Motor neuron (in vitro differentiated cells): Measurements from ENCODE around the gene HSF4. TPM values are rescaled to one million over a fixed set of nuclear protein-coding genes. Genes with fewer than 3 reads are reported as not detected.

Experiments
- ATAC-seq, 8 experiments: fragments of 200-7000 bp; cut with Tn5 transposase; replicated peaks in 6 of 8; 2 replicates each; pipeline ENCODE4 v1.8.0; 2021; ENCODE audit warnings: mild to moderate bottlenecking in 8 of 8, moderate library complexity in 8 of 8
- H3K27ac ChIP-seq, 2 donors: fragments of 250-450 bp; sonication (Bioruptor Pico); 2 replicates each; pipeline ENCODE4 v1.9.0; 2021; ENCODE audit warnings: antibody characterized with exemption in 2 of 2, mild to moderate bottlenecking in 2 of 2, moderate library complexity in 1 of 2
- H3K4me1 ChIP-seq, 2 donors: fragments of 250-450 bp; sonication (Bioruptor Pico); replicated peaks in 1 of 2; 2 replicates each; pipeline ENCODE4 v1.6.1; 2021; ENCODE audit warnings: antibody characterized with exemption in 2 of 2, mild to moderate bottlenecking in 2 of 2, moderate library complexity in 1 of 2
- H3K4me3 ChIP-seq, 5 donors: fragments of 250-450 bp; sonication (Bioruptor Pico); 2 replicates each; pipeline ENCODE4 v1.9.0; 2021; ENCODE audit warnings: antibody characterized with exemption in 5 of 5, mild to moderate bottlenecking in 5 of 5, moderate library complexity in 4 of 5
- WGBS, 10 experiments: fragments of 450-650 bp; shearing (Covaris generic); methylation state at CpG; one replicate each; pipeline ENCODE4 v1.0.0; 2022; 5-methylcytosine and 5-hydroxymethylcytosine counted together
- in situ Hi-C, 9 experiments: fragments of 400-800 bp; cut with MboI; loops; one replicate each; pipeline ENCODE4 v1.15.0; 2021; ENCODE audit warnings: low sequenced_read_pairs in 9 of 9, low pct_unique_long_range_greater_than_20kb in 2 of 9; ENCODE audit not compliant: unreplicated experiment in 9 of 9
- total RNA-seq, 8 experiments: library from RNA; unstranded; fragments of 300-600 nt; gene quantifications; 2 replicates each; pipeline versions ENCODE4 v1.2.3 to v1.2.4, GENCODE V29; 2022

HSF4 gene
- total RNA-seq, 8 experiments from 2014 or later: 4.6 to 33.1 (median 18.4) TPM

DNA sequence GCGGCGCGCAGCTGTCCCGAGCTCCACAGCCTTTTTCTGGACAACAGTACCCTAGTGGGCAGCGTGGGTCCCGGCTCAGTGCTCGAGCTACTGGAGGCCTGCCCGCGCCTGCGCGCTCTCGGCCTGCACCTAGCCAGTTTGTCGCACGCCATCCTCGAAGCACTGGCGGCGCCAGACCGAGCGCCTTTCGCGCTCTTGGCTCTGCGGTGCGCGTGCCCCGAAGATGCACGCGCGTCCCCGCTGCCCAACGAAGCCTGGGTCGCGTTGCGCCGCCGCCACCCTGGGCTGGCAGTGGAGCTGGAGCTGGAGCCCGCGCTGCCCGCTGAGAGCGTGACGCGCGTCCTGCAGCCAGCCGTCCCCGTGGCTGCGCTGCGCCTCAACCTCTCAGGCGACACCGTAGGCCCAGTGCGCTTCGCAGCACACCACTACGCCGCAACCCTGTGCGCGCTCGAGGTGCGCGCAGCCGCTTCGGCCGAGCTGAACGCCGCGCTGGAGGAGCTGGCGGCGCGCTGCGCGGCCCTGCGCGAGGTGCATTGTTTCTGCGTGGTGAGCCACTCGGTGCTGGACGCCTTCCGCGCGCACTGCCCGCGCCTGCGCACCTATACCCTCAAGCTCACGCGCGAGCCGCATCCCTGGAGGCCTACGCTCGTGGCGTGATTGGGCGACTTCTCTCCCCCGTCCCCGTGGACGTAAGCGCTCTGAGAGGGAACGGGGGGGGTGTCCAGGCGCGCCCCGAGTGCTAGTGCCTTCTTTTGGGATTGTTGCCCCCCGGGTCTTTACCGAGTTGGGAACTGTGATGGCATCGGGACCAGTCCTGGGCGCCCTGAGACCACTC, 1.2 kb upstream of the HSF4 start:
- ATAC-seq: peak in 5 of 8 experiments; percentile 76 to 83 (median 78)
- H3K4me3 ChIP-seq: peak overlapping the region; percentile 35 to 47 (median 37)
- WGBS, 10 experiments: 0 to 20% (median 3%) methylated on average over 1 to 24 of the region's 99 CpGs; no CpG with 5 or more reads in 5 of the 10 experiments
- peak overlapping the region; percentile 81 to 88 for H3K27ac ChIP-seq
- in situ Hi-C loops: loop anchor here in 8 of 9 experiments (25.0 kb wide), 2 partner anchors 176 to 201 kb away; partner anchors contain the start of genes CES3 (in 7 of the 8) and CES4A (in 1 of the 8)
- peaks cover 5 to 27% of the 10 kb centered on the region in 2 donors for H3K4me1 ChIP-seq

DNA sequence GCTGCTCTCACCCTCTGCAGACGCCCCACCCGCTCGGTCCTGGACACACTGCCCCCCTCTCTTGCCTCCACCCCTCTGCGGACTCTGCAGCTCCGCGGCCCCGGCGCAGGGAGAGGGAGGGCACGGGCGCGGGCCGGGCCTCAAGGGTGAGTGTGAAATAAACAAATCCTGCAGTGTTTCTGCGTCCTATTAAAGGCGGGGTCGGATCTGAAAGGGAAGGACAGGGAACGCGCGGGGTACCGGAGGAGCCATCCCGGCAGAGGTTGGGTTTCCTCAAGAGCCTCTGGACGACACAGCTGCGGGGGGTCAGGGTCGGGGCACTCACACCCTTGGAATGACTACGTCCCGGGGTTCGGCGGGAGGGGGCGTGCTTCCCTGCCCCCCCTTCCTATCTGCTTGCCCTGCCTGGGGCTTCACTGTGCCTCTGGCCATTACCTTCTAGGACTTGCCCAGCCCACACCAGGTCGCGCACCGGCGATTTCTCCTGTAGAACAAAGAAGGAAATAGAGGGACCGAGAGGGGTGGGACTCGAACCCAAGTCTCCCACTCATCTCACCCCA, 466 bp upstream of the HSF4 start:
- peak in 7 of 8 experiments; percentile 0 to 62 (median 57) for ATAC-seq

DNA sequence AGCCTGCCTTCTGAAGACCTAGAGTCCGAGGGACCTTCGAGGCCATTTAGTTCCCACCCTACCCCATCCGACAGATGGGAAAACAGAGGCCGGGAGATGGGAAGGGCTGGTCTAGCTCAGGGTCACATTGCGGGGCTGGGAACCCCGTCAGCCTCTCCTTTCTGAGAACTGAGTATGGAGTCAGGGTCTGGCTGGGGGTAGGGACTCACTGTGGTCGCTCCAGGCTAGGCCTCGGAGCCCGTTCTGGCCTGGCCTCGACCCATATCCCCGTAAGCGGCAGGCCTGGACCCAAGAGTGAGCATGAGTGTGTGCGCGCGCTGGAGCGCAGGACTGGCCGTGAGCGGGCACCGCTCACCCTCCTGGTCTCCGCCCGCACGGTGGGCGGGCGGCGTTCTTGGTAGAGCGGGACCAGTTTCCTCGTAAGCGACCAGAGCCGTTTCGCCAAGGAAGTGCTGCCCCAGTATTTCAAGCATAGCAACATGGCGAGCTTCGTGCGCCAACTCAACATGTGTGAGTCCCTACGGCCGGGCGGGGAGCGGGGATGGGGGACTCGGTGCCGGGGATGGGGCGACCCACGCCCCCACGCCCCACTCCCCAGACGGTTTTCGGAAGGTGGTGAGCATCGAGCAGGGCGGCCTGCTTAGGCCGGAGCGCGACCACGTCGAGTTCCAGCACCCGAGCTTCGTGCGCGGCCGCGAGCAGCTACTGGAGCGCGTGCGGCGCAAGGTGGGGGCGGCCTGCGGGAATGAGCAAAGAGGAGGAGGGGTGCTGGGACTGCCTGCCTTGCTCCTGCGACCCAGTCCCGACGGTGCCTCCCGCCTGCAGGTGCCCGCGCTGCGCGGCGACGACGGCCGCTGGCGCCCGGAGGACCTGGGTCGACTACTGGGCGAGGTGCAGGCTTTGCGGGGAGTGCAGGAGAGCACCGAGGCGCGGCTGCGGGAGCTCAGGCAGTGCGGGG, 855 bp downstream of the HSF4 start:
- H3K4me3 ChIP-seq: peak overlapping the region; percentile 35 to 47 (median 37)

More for the DNA sequence above, 466 bp upstream of the HSF4 start:
- WGBS, 10 experiments: 4% methylated on average over 4 of the region's 34 CpGs; no CpG with 5 or more reads in 9 of the 10 experiments
- in situ Hi-C loops: loop anchor here in 8 of 9 experiments (25.0 kb wide), 2 partner anchors 177 to 202 kb away; partner anchors contain the start of genes CES3 (in 7 of the 8) and CES4A (in 1 of the 8)
- Histone ChIP-seq H3K4me1 (peaks cover 7 to 28% of the 10 kb centered on the region in 2 donors), H3K4me3 (peak overlapping the region; percentile 35 to 47 (median 37)), H3K27ac (peak overlapping the region; percentile 81 to 88)

GRCh38 chr16:67166110-67166547, 1.6 kb downstream of the HSF4 start:
- Histone ChIP-seq H3K4me3 (no peak overlapping the region), H3K4me1 (peaks cover 24 to 32% of the 10 kb centered on the region in 2 donors)
- in situ Hi-C loops: loop anchor here in 8 of 9 experiments (25.0 kb wide), 2 partner anchors 179 to 204 kb away; partner anchors contain the start of genes CES3 (in 7 of the 8) and CES4A (in 1 of the 8)

More for the DNA sequence above, 855 bp downstream of the HSF4 start:
- no peak overlapping the region for H3K27ac ChIP-seq
- H3K4me1 ChIP-seq: peaks cover 19 to 29% of the 10 kb centered on the region in 2 donors
- in situ Hi-C loops: loop anchor here in 8 of 9 experiments (25.0 kb wide), 2 partner anchors 178 to 203 kb away; partner anchors contain the start of genes CES3 (in 7 of the 8) and CES4A (in 1 of the 8)
- no peak for ATAC-seq
- WGBS, 10 experiments: 18 to 60% (median 28%) methylated on average over 3 to 12 of the region's 85 CpGs; no CpG with 5 or more reads in 7 of the 10 experiments

DNA sequence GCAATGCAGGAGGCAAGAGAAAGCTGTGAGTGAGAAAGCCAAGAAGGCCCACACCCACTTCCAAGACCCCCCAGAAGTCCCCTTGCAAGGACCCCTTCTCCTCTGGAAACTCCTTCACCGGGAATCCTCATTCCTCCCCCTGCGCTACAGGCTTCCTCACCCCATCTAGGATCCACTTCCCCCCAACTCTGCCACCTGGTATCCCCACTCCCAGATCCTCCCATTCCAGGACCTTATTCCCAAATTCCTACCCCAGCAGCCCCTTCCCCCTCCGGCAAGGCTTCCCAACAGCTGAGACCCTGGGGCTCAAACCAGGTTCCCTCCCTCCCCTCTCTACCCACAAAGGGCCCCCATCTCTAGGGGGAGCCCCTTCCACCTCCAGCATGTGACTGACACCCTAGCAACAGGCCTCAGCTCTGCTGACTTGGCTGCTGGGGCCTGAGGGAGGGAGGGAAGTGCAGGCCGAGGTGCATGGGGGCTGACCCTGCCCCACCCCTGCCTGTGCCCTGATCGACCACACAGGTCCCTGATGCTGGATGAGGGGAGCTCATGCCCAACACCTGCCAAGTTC, 2.1 kb downstream of the HSF4 start:
- H3K27ac ChIP-seq: no peak overlapping the region
- WGBS, 10 experiments: 20 to 82% methylated on average over 1 to 2 of the region's 5 CpGs; no CpG with 5 or more reads in 8 of the 10 experiments
- peaks cover 26 to 36% of the 10 kb centered on the region in 2 donors for H3K4me1 ChIP-seq

More at GRCh38 chr16:67166110-67166547, 1.6 kb downstream of the HSF4 start:
- no peak for ATAC-seq
- H3K27ac ChIP-seq: no peak overlapping the region
- 30 to 34% methylated on average over 2 to 3 of the region's 18 CpGs; no CpG with 5 or more reads in 8 of the 10 experiments for WGBS, 10 experiments

GRCh38 chr16:67167588-67167987, 3.0 kb downstream of the HSF4 start:
- Histone ChIP-seq H3K4me3 (no peak overlapping the region), H3K27ac (no peak overlapping the region), H3K4me1 (peaks cover 26 to 34% of the 10 kb centered on the region in 2 donors)
- WGBS, 10 experiments: 60 to 83% methylated on average over 1 of the region's 7 CpGs; no CpG with 5 or more reads in 8 of the 10 experiments
- ATAC-seq: no peak
- in situ Hi-C loops: loop anchor here in 8 of 9 experiments (25.0 kb wide), 2 partner anchors 180 to 205 kb away; partner anchors contain the start of genes CES3 (in 7 of the 8) and CES4A (in 1 of the 8)

More for the DNA sequence above, 2.1 kb downstream of the HSF4 start:
- in situ Hi-C loops: loop anchor here in 8 of 9 experiments (25.0 kb wide), 2 partner anchors 179 to 204 kb away; partner anchors contain the start of genes CES3 (in 7 of the 8) and CES4A (in 1 of the 8)
- no peak overlapping the region for H3K4me3 ChIP-seq
- ATAC-seq: no peak

DNA sequence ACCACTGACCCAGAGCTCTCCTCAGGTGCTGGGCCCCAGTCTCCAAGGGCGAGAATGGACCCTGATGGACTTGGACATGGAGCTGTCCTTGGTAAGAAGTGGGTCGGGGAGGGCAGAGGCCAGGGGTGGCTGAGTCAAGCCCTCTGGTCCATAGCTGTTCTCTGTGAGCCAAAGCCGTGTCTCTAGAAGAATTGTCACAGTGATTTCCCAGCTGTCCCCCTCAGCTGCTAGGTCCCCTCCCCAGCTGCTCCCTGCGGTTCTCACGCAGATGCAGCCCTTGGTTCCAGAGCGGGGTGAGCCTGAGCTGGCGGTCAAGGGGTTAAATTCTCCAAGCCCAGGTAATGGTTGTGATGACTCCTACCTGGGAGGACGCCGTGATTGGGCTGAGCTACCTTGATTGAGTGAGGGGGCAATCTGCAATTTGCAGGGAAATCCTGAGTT, 4.5 kb downstream of the HSF4 start:
- no peak overlapping the region for H3K4me3 ChIP-seq
- ATAC-seq: no peak
- in situ Hi-C loops: loop anchor here in 8 of 9 experiments (25.0 kb wide), 2 partner anchors 182 to 207 kb away; partner anchors contain the start of genes CES3 (in 7 of the 8) and CES4A (in 1 of the 8)
- peak overlapping the region in 1 of 2 donors; percentile 81 for H3K27ac ChIP-seq
- 41 to 75% (median 51%) methylated on average over 2 to 4 of the region's 9 CpGs; no CpG with 5 or more reads in 7 of the 10 experiments for WGBS, 10 experiments
- peaks cover 32% of the 10 kb centered on the region in 2 donors for H3K4me1 ChIP-seq

GRCh38 chr16:67169642-67170167, 5.2 kb downstream of the HSF4 start:
- peak overlapping the region; percentile 70 to 81 for H3K27ac ChIP-seq
- peak; percentile 1 to 27 (median 14) for ATAC-seq

GRCh38 chr16:67170168-67170948, 5.8 kb downstream of the HSF4 start, which contains the start of gene NOL3:
Gene NOL3 (plus strand): TSS chr16:67170538.
- H3K4me1 ChIP-seq: peaks cover 35% of the 10 kb centered on the region in 2 donors
- 0 to 6% methylated on average over 1 to 7 of the region's 50 CpGs; no CpG with 5 or more reads in 8 of the 10 experiments for WGBS, 10 experiments
- in situ Hi-C loops: loop anchor here in 8 of 9 experiments (25.0 kb wide), 2 partner anchors 183 to 208 kb away; partner anchors contain the start of genes CES3 (in 7 of the 8) and CES4A (in 1 of the 8)
- peak; percentile 50 to 78 (median 67) for ATAC-seq
- H3K27ac ChIP-seq: peak within 1 kb of the TSS; percentile 70 to 81
- H3K4me3 ChIP-seq: peak within 1 kb of the TSS; percentile 24 to 42 (median 30)

More at GRCh38 chr16:67169642-67170167, 5.2 kb downstream of the HSF4 start:
- in situ Hi-C loops: loop anchor here in 8 of 9 experiments (25.0 kb wide), 2 partner anchors 182 to 207 kb away; partner anchors contain the start of genes CES3 (in 7 of the 8) and CES4A (in 1 of the 8)
- 0 to 10% (median 1%) methylated on average over 1 to 14 of the region's 24 CpGs; no CpG with 5 or more reads in 4 of the 10 experiments for WGBS, 10 experiments
- Histone ChIP-seq H3K4me3 (peak overlapping the region; percentile 24 to 42 (median 30)), H3K4me1 (peaks cover 34 to 36% of the 10 kb centered on the region in 2 donors)
